HUES6 (cell line): ENCODE measurements around the gene SCAMP4.

Experiments used
- H3K27ac ChIP-seq: 2 replicates; pipeline ENCODE4 v1.7.0; 2013; ENCODE audit warnings: low read depth, mild to moderate bottlenecking, low read length, inconsistent platforms
- H3K27me3 ChIP-seq: 2 replicates; pipeline ENCODE4 v1.6.1; 2013; ENCODE audit warnings: low read length; ENCODE audit not compliant: control insufficient read depth, insufficient read depth
- H3K36me3 ChIP-seq: 2 replicates; pipeline ENCODE4 v1.6.1; 2013; ENCODE audit warnings: low read length; ENCODE audit not compliant: control insufficient read depth, insufficient read depth
- H3K4me1 ChIP-seq: 2 replicates; pipeline ENCODE4 v1.6.1; 2013; ENCODE audit warnings: low read length; ENCODE audit not compliant: control insufficient read depth, insufficient read depth
- H3K4me3 ChIP-seq: 2 replicates; pipeline ENCODE4 v1.5.1; 2013; ENCODE audit warnings: low read depth, low read length
- H3K9ac ChIP-seq: one replicate; pipeline ENCODE4 v1.6.1; 2013; ENCODE audit warnings: mild to moderate bottlenecking, low read length
- H3K9me3 ChIP-seq: 2 replicates; pipeline ENCODE4 v1.6.1; 2013; ENCODE audit warnings: low read depth, low read length; ENCODE audit not compliant: control insufficient read depth, insufficient read depth

Gene SCAMP4

GRCh38 chr19:1917926-1918325 lies 12.7 kb downstream of the SCAMP4 start:
- Histone ChIP-seq H3K4me3 (no peak overlapping the region), H3K36me3 (peaks cover 66% of the 10 kb centered on the region), H3K27me3 (no peaks in the 10 kb centered on the region), H3K9me3 (no peaks in the 10 kb centered on the region), H3K9ac (no peak overlapping the region), H3K4me1 (no peaks in the 10 kb centered on the region), H3K27ac (no peak overlapping the region)

GRCh38 chr19:1918975-1919374 lies 13.8 kb downstream of the SCAMP4 start:
- no peak overlapping the region for H3K9ac ChIP-seq
- no peaks in the 10 kb centered on the region for H3K27me3 ChIP-seq
- H3K4me1 ChIP-seq, result no peaks in the 10 kb centered on the region
- H3K4me3 ChIP-seq, result no peak overlapping the region
- no peaks in the 10 kb centered on the region for H3K9me3 ChIP-seq
- H3K27ac ChIP-seq, result no peak overlapping the region
- peaks cover 64% of the 10 kb centered on the region for H3K36me3 ChIP-seq

GRCh38 chr19:1920644-1921043 lies 15.4 kb downstream of the SCAMP4 start:
- Histone ChIP-seq H3K4me3 (no peak overlapping the region), H3K36me3 (peaks cover 74% of the 10 kb centered on the region), H3K4me1 (no peaks in the 10 kb centered on the region), H3K27ac (no peak overlapping the region), H3K27me3 (no peaks in the 10 kb centered on the region), H3K9me3 (no peaks in the 10 kb centered on the region), H3K9ac (no peak overlapping the region)

- Histone ChIP-seq H3K9ac (no peak overlapping the region), H3K4me3 (no peak overlapping the region), H3K36me3 (peaks cover 74% of the 10 kb centered on the region), H3K27ac (no peak overlapping the region), H3K4me1 (no peaks in the 10 kb centered on the region), H3K27me3 (no peaks in the 10 kb centered on the region), H3K9me3 (no peaks in the 10 kb centered on the region)
Measured at GRCh38 chr19:1921326-1921725, 16.1 kb downstream of the SCAMP4 start.

- Histone ChIP-seq H3K36me3 (peaks cover 71% of the 10 kb centered on the region), H3K4me3 (no peak overlapping the region), H3K27ac (no peak overlapping the region), H3K9me3 (no peaks in the 10 kb centered on the region), H3K27me3 (no peaks in the 10 kb centered on the region), H3K9ac (no peak overlapping the region), H3K4me1 (no peaks in the 10 kb centered on the region)
Measured at GRCh38 chr19:1921825-1922224, 16.6 kb downstream of the SCAMP4 start.

- H3K4me1 ChIP-seq, result no peaks in the 10 kb centered on the region
- peaks cover 64% of the 10 kb centered on the region for H3K36me3 ChIP-seq
- no peaks in the 10 kb centered on the region for H3K27me3 ChIP-seq
- no peak overlapping the region for H3K9ac ChIP-seq
- no peak overlapping the region for H3K27ac ChIP-seq
- H3K4me3 ChIP-seq, result no peak overlapping the region
- no peaks in the 10 kb centered on the region for H3K9me3 ChIP-seq
Measured at GRCh38 chr19:1922803-1923202, 17.6 kb downstream of the SCAMP4 start.

- H3K4me1 ChIP-seq, result no peaks in the 10 kb centered on the region
- H3K9me3 ChIP-seq, result no peaks in the 10 kb centered on the region
- no peak overlapping the region for H3K9ac ChIP-seq
- peaks cover 59% of the 10 kb centered on the region for H3K36me3 ChIP-seq
- H3K27me3 ChIP-seq, result no peaks in the 10 kb centered on the region
- no peak overlapping the region for H3K4me3 ChIP-seq
- no peak overlapping the region for H3K27ac ChIP-seq
Measured at GRCh38 chr19:1923319-1923718, 18.1 kb downstream of the SCAMP4 start.

- H3K4me1 ChIP-seq, result no peaks in the 10 kb centered on the region
- no peak overlapping the region for H3K9ac ChIP-seq
- no peaks in the 10 kb centered on the region; the same call in 1 of the 2 replicates for H3K27me3 ChIP-seq
- H3K9me3 ChIP-seq, result no peaks in the 10 kb centered on the region
- peaks cover 49% of the 10 kb centered on the region for H3K36me3 ChIP-seq
- no peak overlapping the region for H3K27ac ChIP-seq
- no peak overlapping the region for H3K4me3 ChIP-seq
Measured at GRCh38 chr19:1924320-1924961, 19.2 kb downstream of the SCAMP4 start.

GRCh38 chr19:1925544-1925943 lies 20.3 kb downstream of the SCAMP4 start:
- Histone ChIP-seq H3K27ac (no peak overlapping the region), H3K9ac (no peak overlapping the region), H3K9me3 (no peaks in the 10 kb centered on the region), H3K4me3 (no peak overlapping the region), H3K4me1 (no peaks in the 10 kb centered on the region), H3K27me3 (no peaks in the 10 kb centered on the region; the same call in 1 of the 2 replicates), H3K36me3 (peaks cover 41% of the 10 kb centered on the region)

- H3K27me3 ChIP-seq, result no peaks in the 10 kb centered on the region; the same call in 1 of the 2 replicates
- H3K9me3 ChIP-seq, result peaks cover 11% of the 10 kb centered on the region
- H3K4me3 ChIP-seq, result peak overlapping the region; percentile 56
- no peak overlapping the region for H3K27ac ChIP-seq
- no peaks in the 10 kb centered on the region for H3K4me1 ChIP-seq
- H3K9ac ChIP-seq, result no peak overlapping the region
- peaks cover 11% of the 10 kb centered on the region for H3K36me3 ChIP-seq
Measured at GRCh38 chr19:1929021-1929742, 24.0 kb downstream of the SCAMP4 start.

- H3K36me3 ChIP-seq, result no peaks in the 10 kb centered on the region
- H3K4me1 ChIP-seq, result no peaks in the 10 kb centered on the region
- no peaks in the 10 kb centered on the region; the same call in 1 of the 2 replicates for H3K27me3 ChIP-seq
- no peak overlapping the region for H3K9ac ChIP-seq
- no peak overlapping the region for H3K27ac ChIP-seq
- peaks cover 20% of the 10 kb centered on the region for H3K9me3 ChIP-seq
- H3K4me3 ChIP-seq, result no peak overlapping the region
Measured at GRCh38 chr19:1931445-1931844, 26.2 kb downstream of the SCAMP4 start.
